GM19035 (cell line): Measurements from ENCODE around the gene TAOK2.
"Not testable (repeated sequence)": the region's sequence is repeated elsewhere in the genome, so short reads cannot be mapped to it uniquely, and the experiment has no call there.

Experiments
- ATAC-seq: cut with Tn5 transposase; IDR thresholded peaks from one replicate; pipeline ENCODE4 v1.9.1; 2021; ENCODE audit not compliant: unreplicated experiment

Gene TAOK2

DNA sequence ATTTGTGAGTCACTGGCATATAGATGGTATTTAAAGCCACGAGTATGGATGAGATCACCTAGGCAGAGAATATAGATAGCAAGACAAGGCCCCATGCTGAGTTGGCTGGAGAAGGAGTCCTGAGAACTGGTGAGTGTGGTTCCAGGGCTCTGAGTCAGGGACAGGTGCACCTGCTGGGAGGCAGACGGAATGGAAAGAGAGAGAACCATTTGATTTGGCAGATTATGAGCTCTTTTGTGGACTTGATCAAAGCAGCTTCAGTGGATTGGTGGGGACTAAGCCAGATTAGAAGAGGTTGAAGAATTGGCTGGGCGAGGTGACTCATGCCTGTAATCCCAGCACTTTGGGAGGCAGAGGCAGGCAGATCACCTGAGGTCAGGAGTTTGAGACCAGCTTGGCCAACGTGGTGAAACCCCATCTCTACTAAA is 45.1 kb downstream of the TAOK2 start:
- no peak for ATAC-seq

DNA sequence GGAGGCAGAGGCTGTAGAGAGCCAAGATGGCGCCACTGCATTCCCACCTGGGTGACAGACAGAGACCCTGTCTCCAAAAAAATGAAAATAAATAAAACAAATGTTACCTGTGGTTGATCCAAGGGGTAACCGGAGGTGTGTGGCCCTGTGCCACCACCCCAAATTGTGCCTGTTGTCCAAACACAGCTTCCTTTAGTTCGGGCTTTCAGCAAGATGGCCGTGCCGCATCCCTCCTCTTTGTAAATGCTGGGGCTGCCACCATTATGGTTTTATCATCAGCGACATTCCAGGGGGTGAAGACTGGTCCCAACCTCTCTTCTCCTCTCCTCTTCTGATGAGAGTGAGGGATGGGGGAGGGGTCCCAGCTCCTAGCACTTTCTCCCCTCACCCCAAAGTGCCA is 49.2 kb downstream of the TAOK2 start, which contains the start of gene C16orf92:
Gene C16orf92 (plus strand): TSS at position 312 of the 400 bp plus-strand sequence. CDS start 143 bp downstream, outside the sequence.
- ATAC-seq, result no peak

DNA sequence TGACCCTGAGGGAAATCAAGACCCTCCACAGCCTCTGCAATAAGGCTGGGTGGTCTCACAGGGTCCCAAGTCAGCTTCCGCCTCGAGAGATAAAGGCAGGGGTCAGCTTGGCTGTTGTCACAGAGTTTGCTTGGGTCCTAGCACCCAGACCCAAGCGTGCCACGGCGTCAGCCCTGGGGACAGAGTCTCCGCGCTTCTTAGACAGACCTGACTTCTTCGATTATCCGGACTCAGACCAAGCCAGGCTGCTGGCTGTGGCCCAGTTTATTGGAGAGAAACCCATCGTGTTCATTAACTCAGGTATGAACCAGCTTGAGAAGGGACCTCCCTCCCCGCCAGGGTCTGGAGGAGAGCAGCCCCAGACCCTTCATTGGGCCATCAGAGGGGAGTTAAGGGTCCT is 49.9 kb downstream of the TAOK2 start:
- no peak for ATAC-seq

DNA sequence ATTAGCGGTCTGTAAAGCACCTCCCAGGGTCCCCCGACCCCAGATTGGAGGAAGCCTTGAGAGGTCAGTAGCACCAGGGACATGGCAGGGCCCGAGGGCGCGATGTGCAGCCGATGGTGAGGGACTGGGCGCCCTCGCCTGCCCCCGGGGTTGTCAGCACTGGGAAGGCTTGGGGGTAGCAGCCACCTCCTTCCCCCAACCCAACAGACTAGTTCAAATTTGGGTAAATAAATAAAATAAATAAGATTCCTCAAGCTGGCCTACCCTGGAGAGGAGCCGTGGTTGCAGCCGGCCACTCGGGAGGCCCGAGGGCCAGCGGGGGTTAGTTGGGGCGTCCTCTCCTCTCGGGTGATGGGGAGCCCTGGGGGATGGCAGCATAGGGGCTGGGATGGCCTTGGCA is 50.8 kb downstream of the TAOK2 start:
- no peak for ATAC-seq

DNA sequence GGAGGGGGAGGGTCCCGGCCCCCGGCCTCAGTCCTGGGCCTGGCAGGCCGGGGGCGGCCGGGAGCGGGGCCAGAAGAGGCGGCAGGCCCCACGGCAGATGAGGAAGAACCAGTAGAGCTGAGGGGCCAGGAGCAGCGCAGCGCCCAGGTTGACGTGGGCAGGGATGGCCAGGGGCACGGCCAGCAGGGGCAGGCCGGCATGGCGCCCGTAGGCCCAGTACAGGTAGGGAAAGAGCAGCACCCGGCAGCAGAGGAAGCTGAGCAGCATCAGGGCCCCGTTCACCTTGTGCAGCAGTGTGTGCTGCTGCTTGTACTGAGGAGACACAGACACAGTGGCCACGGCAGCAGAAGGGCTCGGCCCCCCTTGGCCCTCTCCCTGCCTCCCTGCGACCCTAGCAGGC is 51.5 kb downstream of the TAOK2 start:
- ATAC-seq, result no peak

DNA sequence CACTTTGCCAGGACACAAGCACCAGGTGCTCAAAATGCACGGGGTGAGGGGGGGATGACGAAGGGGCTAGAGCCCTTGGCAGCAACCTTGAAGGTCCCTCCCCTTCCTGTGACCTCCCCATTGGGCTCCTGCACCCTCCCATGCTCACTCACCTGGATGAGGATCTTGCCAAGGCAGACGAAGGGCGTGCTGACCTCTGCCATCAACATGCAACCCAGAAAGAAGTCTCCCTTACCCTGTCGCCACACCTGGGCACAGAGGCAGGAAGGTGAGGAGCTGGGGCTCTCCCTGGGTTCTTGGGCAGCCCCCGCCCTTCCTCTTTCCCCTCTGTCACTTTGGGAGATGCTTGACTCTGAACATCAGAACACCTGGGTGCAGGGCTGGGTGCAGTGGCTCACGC is 51.9 kb downstream of the TAOK2 start:
- no peak for ATAC-seq

DNA sequence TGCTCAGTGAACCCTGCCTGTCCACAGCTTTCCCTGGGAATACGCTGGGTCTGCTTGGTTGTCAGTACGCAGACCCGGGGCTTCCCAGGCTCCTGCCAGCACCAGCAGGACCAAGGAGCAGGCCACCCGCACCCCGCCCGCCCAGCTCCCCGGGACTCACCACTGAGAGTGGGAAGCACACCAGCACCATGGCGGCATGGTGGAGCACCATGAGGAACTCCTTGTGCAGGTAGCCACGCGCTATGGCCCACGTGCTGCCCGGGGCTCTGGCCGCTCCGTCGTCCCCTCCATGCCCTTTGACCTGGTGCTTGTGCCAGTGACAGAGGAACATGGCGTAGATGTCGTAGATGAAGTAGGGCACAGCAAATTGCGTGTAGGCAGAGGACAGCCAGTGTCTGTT is 52.8 kb downstream of the TAOK2 start:
- ATAC-seq, result no peak

DNA sequence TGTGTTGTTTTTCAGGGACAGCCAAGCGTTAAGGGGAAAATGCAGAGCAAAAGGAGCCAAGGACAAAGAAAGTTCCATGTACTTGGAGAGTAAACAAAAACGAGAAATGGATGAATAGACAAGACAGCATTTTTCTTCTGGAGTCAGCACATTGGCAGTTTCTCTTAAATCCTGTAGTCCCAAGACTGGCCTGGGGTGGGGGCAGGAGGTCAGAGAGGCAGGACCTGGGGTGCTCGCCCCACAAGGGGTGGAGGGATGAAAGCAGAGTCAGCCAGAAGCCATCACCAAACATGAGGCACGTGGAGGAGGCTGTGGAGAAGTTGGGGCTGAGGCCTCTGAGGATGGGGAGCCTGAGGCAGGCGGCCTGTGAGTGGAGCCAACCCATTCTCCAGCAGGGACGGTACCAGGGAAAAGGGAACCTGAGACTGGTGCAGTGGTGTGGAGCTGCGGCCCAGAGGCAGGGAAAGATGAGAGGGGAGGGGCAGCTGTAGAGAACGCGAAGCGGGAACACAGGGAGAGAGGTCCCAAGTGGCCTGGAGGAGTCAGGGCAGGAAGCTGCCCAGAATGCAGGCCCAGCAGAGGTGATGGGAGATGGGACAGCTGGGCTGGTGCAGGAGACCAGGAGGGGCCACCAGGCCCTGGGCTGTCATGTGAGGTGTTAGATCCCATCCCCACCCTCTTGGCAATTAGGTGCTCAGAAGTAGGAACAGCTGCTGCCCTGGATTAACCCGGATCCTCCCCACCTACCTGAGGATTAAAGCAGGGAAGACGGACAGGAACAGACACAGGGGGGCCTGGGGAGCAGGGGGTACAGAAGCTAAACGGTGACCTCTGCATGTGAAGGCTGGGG is 54.1 kb downstream of the TAOK2 start:
- ATAC-seq, result no peak

DNA sequence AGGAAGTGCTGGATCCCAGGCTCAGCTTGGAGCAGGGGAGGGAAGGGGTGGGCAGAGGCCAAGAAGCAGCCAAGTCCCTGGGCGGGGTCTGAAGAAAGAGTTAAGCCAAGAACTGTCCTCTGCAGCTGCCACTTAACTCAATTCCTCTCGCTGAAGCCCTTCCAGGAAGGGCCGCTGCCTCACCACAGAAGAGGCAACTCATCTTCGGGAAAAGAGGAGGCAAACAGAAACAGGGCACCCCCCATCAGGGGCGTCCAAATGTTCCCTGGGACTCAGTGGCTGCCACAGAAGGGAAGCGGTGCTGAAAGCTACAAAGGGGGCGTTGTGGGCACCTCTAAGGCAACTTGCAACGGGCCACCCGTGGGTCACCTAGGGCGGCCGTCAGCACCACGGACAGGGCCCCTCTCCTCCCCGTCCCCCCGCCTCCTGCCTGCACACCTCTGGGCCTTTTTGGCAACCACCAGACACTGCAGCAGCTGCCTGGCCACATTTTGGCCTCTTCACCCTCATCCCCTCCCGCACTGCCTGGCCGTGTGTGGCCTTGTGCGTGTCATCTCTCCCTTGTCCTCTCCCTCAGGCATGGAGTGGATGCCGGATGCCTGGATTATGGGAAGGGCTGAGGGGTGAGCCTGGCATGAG is 54.9 kb downstream of the TAOK2 start:
- no peak for ATAC-seq

DNA sequence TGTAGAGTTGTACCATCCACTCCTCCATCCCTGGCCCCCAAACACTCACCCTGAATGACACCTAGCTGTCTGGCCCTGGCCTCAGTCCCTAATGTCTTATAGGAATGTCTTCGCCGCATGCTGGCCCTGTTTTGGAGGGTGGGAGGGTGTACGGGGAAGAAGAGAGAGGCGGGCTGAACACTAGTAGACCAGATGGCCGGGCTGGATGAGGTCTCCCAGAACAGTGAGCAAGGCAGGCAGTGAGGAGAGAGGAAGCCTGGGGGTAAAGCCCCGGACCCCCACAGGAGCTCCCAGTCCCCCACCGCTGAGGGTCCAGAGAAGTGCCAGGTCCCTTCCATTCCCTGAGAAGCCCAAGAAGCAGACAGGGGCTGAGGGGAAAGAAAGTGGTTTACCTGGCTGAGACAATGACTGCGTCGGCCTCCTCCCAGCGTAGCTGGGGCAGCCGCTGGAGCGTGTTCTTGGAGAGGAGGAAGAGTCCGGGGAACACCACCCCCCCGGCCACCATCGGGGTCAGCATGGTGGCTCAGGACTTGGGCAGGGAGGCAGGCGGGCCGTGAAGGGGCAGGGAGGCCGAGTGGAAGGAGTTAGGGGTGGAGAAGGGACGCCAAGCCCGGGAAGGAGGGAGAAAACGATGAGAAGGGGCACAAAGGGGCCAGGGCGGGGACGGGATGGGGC is 56.5 kb downstream of the TAOK2 start:
- no peak for ATAC-seq

DNA sequence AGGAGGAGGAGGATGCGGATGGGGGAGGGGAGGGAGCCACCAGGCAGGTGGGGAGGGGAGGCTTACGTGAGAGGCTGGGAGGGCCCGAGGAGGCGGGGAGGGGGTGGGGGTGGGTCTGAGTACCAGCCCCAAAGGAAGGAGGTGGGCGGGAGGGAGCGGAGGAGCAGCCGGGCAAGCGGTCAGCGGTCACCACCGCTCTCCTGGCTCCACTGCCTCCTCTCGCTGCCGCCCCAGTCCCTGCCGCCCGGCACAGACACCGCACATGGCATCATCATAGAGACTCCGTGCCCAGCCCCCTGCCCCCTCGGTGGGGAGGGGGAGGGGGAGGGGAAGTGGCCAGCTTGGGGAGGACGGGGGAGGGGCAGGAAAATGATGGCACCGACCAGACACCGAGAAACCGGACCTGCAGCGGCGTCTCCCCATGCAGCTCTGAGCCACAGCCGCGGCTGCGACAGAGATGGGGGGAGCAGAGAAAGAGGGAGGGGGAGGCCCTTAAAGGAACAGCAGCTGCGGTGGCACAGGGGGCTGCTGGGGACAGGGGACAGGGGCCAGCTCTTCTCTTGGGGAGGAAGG is 57.3 kb downstream of the TAOK2 start, which contains the start of gene TLCD3B:
Gene TLCD3B (minus strand): TSS at position 431 of the 573 bp plus-strand sequence. CDS start 744 bp downstream, outside the sequence.
- ATAC-seq, result no peak

DNA sequence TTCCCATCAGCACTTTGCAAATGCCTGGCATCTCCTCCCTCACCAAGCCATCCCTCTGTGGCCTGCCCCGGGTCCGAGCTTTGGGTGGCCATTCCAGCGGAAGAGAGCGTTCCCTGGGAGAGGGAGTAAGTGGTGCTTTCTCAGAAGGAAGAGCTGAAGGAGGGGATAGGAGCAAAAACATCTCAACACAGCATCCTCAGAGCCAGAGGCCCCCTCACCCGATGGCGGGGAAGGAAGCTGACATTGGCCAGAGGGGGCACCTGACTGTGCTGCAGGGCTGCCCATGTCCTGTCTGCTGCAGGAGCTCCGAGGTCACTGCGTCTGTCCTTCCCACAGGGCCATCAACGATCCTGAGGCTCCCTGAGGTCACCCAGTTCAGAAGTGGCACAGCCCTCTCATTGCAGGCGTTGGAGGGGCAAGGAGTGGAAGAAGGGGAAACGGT is 57.8 kb downstream of the TAOK2 start:
- ATAC-seq, result no peak

DNA sequence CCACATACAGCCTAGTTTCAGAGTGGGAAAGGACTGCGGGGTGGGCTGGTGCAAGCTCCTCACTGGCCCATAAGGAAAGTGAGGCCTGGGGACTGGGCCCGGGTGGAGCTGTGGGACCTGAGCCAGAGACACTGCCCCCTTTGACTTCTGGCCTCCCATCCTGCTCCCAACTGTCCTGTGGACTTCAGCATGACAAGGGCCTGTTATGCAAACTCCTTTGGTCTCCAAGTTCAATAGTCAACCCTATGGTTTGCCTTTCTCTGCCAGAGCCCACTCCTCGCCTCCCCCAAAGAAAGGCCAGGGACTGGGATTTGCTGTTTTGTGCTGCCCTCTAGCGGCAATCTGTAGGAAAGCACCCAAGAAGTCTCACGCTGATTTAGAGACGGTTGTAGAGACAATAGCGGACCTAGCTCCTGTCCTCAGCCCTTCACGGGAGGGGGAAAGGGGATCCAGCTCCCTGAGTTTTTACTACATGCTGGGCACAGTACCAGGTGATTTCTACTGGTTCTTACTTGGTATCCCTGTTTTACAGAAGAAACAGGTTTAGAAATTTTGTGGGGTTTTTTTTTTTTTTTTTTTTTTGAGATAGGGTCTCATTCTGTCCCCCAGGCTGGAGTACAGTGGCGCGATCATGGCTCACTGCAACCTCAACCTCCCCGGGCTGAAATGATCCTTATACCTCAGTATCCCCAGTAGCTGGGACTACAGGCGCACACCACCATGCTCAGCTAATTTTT is 58.6 kb downstream of the TAOK2 start:
- ATAC-seq, result no peak

DNA sequence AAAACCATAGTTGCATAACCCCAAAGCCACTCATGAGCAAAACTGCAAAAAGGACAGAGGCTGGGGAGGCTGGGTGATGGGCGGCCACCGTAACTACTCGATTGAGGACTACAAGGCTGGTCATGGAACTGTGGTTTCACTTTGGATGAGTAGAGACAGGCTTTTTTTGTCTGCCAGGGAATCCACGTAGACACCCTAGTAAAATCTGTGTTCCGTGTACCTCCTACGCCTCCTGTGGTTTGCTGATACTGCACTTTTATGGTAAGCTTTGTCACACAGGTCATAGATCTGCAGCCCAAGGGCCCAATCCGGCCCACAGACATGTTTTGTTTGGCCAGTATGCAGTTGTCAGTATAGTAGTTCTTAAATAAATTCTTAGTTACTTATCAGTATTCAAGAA is 59.6 kb downstream of the TAOK2 start:
- ATAC-seq, result no peak

DNA sequence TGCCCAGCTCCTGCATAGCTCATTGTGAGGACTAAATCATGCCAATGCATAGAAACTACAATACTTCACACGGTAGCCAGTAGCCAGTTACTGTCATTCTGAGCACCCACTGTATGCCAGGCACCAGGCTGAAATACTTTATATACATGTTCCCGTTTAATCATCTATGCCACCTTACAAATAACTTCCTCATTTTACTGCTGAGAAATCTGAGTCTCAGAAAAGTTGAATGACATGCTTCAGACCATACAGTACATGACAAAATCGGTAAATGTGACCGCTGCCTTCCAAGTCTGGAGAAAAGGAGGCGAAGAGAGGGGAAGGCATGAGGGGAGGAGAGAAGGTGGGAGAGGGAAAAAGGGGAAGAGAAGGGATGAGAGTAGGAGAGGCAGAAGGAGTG is 66.6 kb downstream of the TAOK2 start:
- no peak for ATAC-seq

DNA sequence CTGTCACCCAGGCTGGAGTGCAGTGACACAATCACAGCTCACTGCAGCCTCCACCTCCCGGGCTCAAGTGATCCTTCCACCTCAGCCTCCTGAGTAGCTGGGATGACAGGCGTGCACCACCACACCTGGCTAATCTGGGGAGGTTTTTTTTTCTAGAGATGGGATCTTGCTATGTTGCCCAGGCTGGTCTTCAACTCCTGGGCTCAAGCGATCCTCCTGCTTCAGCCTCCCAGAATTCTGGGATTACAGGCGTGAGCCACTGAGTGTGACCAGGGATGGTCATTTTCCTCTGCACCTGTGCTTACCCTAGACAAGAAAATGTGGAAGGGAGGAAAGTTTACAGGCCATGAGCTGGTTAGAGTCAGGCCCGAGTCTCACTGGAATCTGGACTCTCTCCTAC is 67.0 kb downstream of the TAOK2 start:
- ATAC-seq, result not testable (repeated sequence)

DNA sequence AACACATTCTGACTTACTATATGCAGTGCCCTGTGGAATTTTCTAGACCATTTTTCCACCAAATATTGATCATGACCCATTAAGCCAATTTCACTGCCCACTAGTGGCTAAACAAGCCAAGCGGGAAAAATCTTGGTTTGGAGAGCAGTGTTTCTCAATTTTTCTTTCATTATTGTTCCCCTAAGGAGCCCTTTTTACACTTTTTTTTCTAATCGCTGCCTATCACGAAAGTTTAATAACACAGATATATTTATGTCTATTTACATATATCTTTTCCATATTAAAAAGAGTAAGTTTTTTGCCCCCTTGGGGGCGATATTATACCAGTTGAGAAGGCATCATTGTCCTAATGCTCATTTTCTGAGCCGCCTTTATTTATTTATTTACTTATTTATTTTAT is 68.2 kb downstream of the TAOK2 start:
- ATAC-seq, result no peak
